Measurements from ENCODE around the gene DMXL1. TPM values are rescaled to one million over a fixed set of nuclear protein-coding genes. Genes with fewer than 3 reads are reported as not detected.

The DMXL1 gene
- total RNA-seq, 3 donors from 2014 or later (not counting 1 experiment from before 2014, with no cell fraction given) = 36.7 to 43.0 (median 39.9) TPM

DNA sequence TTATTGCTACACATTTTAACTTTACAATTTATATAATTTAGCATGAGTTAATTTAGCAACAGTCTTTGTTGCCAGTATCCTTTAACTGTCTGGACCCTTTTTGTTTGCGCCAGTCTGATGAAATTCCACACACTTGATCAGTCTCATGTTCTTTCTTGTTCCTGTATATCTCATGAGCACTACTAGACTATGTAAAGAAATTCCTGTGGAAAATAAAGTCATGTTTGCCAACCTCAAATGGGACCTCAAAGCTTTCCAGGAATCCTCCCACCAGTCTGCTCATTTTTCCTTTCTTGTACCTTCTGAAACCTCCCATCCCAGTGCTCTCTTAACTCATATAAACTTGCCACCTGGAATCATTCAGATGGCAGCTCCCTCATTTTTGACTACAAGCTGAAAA lies 8.0 kb downstream of the DMXL1 start:
- no peaks in the 10 kb centered on the region for H3K27me3 Mint-ChIP-seq (ENCODE audit: low read depth in 2 of 2)
- H3K27ac Mint-ChIP-seq = no peak overlapping the region

DNA sequence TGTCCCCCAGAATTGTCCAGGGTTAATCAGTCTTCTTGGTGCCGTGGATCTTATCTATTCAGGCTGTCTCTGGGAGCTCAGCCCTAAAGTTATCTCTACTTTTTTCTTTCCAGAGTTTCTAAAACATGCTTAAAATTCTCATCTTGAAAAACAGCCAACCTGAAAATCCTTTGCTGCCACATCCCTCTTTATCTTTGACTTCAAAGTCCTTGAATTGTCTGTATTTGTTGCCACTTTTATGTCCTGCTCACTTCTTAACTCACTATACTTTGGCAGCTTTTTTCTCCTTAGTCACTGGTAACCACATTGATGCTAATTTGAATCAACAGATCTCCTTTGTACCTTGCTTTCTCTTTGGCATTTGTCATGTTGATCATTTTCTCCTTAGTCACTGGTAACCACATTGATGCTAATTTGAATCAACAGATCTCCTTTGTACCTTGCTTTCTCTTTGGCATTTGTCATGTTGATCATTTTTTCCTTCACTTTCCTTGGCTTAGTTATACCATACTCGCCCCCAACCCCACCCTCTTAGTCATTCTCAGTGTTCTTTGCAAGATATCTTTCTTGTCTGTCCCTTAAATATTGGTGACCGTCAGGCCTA lies 8.5 kb downstream of the DMXL1 start:
- intact Hi-C loops (cut with micrococcal nuclease) = loop anchor here (10.0 kb wide), 1 partner anchor 255 kb away; no protein-coding TSS in a partner anchor
- Histone ChIP-seq H3K4me1 (ENCODE audit: control insufficient read depth, insufficient read depth, low read length) (no peaks in the 10 kb centered on the region), H3K27me3 (ENCODE audit: control insufficient read depth, insufficient read depth, low read length) (no peaks in the 10 kb centered on the region), H3K9me3 (ENCODE audit: control insufficient read depth, insufficient read depth, low read length) (no peaks in the 10 kb centered on the region), H3K27ac (ENCODE audit: low read length) (no peak overlapping the region), H3K4me3 (ENCODE audit: low read length) (no peak overlapping the region), H3K36me3 (ENCODE audit: control insufficient read depth, insufficient read depth, low read length) (peaks cover 2% of the 10 kb centered on the region)
- WGBS (ENCODE audit: insufficient coverage) = 85% methylated on average over 3 of the region's 3 CpGs
- TF ChIP-seq, protein P1, sequence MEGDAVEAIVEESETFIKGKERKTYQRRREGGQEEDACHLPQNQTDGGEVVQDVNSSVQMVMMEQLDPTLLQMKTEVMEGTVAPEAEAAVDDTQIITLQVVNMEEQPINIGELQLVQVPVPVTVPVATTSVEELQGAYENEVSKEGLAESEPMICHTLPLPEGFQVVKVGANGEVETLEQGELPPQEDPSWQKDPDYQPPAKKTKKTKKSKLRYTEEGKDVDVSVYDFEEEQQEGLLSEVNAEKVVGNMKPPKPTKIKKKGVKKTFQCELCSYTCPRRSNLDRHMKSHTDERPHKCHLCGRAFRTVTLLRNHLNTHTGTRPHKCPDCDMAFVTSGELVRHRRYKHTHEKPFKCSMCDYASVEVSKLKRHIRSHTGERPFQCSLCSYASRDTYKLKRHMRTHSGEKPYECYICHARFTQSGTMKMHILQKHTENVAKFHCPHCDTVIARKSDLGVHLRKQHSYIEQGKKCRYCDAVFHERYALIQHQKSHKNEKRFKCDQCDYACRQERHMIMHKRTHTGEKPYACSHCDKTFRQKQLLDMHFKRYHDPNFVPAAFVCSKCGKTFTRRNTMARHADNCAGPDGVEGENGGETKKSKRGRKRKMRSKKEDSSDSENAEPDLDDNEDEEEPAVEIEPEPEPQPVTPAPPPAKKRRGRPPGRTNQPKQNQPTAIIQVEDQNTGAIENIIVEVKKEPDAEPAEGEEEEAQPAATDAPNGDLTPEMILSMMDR (IDR thresholded peaks at IDR 0.05) = no peak
- Mint-ChIP-seq H3K36me3 (no peaks in the 10 kb centered on the region), H3K9me3 (no peaks in the 10 kb centered on the region), H3K27ac (peak overlapping the region in 1 of 2 donors; percentile 14), H3K4me1 (peaks cover 31 to 32% of the 10 kb centered on the region in 2 donors), H3K27me3 (ENCODE audit: low read depth in 2 of 2) (no peaks in the 10 kb centered on the region), H3K4me3 (no peak overlapping the region)
- ATAC-seq (peak in 1 of 3 donors; percentile 46), DNase-seq (no peak)

More for the DNA sequence above, 8.0 kb downstream of the DMXL1 start:
- DNase-seq (no peak), ATAC-seq (no peak)
- H3K27me3 ChIP-seq (ENCODE audit: control insufficient read depth, insufficient read depth, low read length) = no peaks in the 10 kb centered on the region
- peaks cover 2% of the 10 kb centered on the region for H3K36me3 ChIP-seq (ENCODE audit: control insufficient read depth, insufficient read depth, low read length)
- no peaks in the 10 kb centered on the region for H3K9me3 ChIP-seq (ENCODE audit: control insufficient read depth, insufficient read depth, low read length)
- no peak overlapping the region for H3K27ac ChIP-seq (ENCODE audit: low read length)
- intact Hi-C loops (cut with micrococcal nuclease) = loop anchor here (10.0 kb wide), 1 partner anchor 256 kb away; no protein-coding TSS in a partner anchor
- H3K9me3 Mint-ChIP-seq = no peaks in the 10 kb centered on the region
- H3K4me3 Mint-ChIP-seq = no peak overlapping the region
- no peaks in the 10 kb centered on the region for H3K4me1 ChIP-seq (ENCODE audit: control insufficient read depth, insufficient read depth, low read length)
- TF ChIP-seq, protein P1 (IDR thresholded peaks at IDR 0.05) = no peak
- WGBS (ENCODE audit: insufficient coverage) = 100% methylated on average over 1 of the region's 1 CpG
- H3K4me3 ChIP-seq (ENCODE audit: low read length) = no peak overlapping the region
- peaks cover 37% of the 10 kb centered on the region in 2 donors for H3K4me1 Mint-ChIP-seq
- H3K36me3 Mint-ChIP-seq = no peaks in the 10 kb centered on the region

GRCh38 chr5:119080936-119081335 lies 10.0 kb downstream of the DMXL1 start:
- Mint-ChIP-seq H3K4me1 (peaks cover 24 to 25% of the 10 kb centered on the region in 2 donors), H3K27me3 (ENCODE audit: low read depth in 2 of 2) (no peaks in the 10 kb centered on the region), H3K27ac (no peak overlapping the region), H3K9me3 (no peaks in the 10 kb centered on the region), H3K4me3 (no peak overlapping the region), H3K36me3 (no peaks in the 10 kb centered on the region)
- H3K27me3 ChIP-seq (ENCODE audit: control insufficient read depth, insufficient read depth, low read length) = no peaks in the 10 kb centered on the region
- no peaks in the 10 kb centered on the region for H3K4me1 ChIP-seq (ENCODE audit: control insufficient read depth, insufficient read depth, low read length)
- H3K27ac ChIP-seq (ENCODE audit: low read length) = no peak overlapping the region
- intact Hi-C loops (cut with micrococcal nuclease) = no loop called here
- WGBS (ENCODE audit: insufficient coverage) = 100% methylated on average over 1 of the region's 1 CpG
- no peak for DNase-seq
- H3K9me3 ChIP-seq (ENCODE audit: control insufficient read depth, insufficient read depth, low read length) = no peaks in the 10 kb centered on the region
- H3K36me3 ChIP-seq (ENCODE audit: control insufficient read depth, insufficient read depth, low read length) = peaks cover 2% of the 10 kb centered on the region
- no peak overlapping the region for H3K4me3 ChIP-seq (ENCODE audit: low read length)
- TF ChIP-seq, protein P1 (IDR thresholded peaks at IDR 0.05) = no peak
- no peak for ATAC-seq

DNA sequence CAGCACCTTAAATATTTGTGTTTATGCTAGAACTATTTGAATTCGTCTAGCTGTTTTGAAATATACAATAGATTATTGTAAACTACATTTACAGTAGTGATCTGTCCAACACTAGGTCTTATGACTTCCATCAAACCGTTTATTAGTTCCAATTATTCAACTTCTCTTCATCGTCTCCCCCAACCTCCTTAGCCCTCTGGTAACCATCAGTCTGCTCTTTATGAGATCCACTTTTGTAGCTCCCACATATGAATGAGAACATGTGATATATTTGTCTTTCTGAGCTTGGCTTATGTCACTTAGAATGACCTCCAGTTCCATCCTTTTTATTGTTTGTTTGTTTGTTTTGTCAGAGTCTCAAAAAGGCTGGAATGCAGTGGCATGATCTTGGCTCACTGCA lies 11.8 kb downstream of the DMXL1 start:
- no peak overlapping the region for H3K27ac ChIP-seq (ENCODE audit: low read length)
- H3K4me1 Mint-ChIP-seq = peaks cover 26 to 34% of the 10 kb centered on the region in 2 donors
- 93% methylated on average over 2 of the region's 3 CpGs for WGBS (ENCODE audit: insufficient coverage)
- no peaks in the 10 kb centered on the region for H3K27me3 Mint-ChIP-seq (ENCODE audit: low read depth in 2 of 2)
- peaks cover 2% of the 10 kb centered on the region for H3K36me3 ChIP-seq (ENCODE audit: control insufficient read depth, insufficient read depth, low read length)
- no peaks in the 10 kb centered on the region for H3K27me3 ChIP-seq (ENCODE audit: control insufficient read depth, insufficient read depth, low read length)
- no peaks in the 10 kb centered on the region for H3K4me1 ChIP-seq (ENCODE audit: control insufficient read depth, insufficient read depth, low read length)
- no peak for ATAC-seq
- H3K4me3 Mint-ChIP-seq = no peak overlapping the region
- H3K9me3 Mint-ChIP-seq = no peaks in the 10 kb centered on the region
- no peak overlapping the region for H3K4me3 ChIP-seq (ENCODE audit: low read length)
- H3K27ac Mint-ChIP-seq = no peak overlapping the region
- TF ChIP-seq, protein P1 (IDR thresholded peaks at IDR 0.05) = no peak
- no peak for DNase-seq
- H3K36me3 Mint-ChIP-seq = no peaks in the 10 kb centered on the region
- H3K9me3 ChIP-seq (ENCODE audit: control insufficient read depth, insufficient read depth, low read length) = no peaks in the 10 kb centered on the region
- intact Hi-C loops (cut with micrococcal nuclease) = no loop called here
